ENCODE data around the gene STEAP2. TPM values are rescaled to one million over a fixed set of nuclear protein-coding genes. Genes with fewer than 3 reads are reported as not detected.

The STEAP2 gene
- total RNA-seq, 1 donor from 2014 or later: 2.3 TPM

DNA sequence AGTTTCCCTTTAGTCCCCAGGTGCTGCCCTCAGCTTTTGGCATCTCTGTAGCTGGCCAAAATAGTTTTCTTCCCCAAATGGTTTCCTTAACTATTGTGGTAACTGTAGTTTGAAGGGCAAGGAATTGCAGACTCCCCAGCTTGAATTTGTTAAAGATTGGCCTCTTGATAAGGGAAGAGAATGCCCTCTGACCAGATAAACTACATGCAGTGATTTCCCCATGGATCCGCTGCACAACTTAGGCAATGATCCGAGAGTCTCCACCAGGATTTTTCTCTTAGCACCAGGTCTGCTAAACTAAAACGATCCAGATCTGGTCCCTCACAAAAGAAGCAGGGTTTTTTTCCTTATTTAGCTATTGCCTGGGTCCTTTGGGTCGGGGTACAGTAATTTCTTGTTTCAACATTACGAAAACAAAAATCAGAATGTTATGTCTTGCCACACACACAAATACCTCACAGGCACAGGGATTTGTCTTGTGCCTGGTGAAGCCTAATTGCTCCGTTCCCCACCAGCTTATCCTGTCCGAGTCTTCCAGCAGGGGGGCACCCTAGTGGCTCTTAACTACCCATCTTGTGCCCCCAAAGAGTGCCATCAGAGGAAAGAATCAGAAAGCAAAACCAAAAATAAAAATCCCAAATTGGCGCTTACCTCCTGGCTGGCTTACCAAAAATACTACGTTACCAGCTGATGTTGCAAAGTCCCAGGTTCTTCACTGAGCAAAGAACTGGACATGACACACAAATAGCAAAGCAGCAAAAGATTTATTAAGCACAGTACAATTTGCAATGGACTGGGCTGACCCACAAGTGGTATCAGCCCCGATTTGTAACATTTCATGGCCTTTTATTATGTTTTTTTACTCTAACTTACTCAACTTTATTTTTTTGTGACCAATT, 16.4 kb upstream of the STEAP2 start:
- DNase-seq: no peak

DNA sequence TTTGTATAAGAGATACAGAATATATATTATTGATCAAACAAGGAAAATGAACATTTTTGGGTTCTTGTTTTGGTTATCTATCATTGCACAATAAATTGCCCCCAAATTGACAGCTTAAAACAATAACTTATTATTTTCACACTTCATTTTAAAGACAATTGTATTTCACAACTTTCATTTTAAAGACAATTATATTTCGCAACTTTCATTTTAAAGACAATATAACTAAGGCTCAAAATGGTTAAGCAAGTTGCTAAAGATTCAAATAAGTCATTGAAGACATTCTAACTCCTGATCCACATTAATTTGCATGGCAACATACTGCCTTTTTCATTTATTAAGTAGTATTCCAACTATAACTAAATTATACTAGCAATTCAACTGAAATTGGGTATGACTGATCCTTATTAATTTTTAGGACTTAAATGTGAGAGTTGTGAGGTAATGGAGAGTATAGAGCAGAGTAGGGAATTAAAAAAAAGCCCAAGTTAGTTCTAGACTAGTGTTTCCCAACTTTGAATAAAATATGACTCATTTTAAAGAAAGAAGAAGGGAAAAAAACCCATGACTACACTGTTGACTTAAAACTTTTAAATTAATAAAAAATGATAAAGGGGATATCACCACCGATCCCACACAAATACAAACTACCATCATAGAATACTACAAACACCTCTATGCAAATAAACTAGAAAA, 9.9 kb upstream of the STEAP2 start:
- no peak for DNase-seq

DNA sequence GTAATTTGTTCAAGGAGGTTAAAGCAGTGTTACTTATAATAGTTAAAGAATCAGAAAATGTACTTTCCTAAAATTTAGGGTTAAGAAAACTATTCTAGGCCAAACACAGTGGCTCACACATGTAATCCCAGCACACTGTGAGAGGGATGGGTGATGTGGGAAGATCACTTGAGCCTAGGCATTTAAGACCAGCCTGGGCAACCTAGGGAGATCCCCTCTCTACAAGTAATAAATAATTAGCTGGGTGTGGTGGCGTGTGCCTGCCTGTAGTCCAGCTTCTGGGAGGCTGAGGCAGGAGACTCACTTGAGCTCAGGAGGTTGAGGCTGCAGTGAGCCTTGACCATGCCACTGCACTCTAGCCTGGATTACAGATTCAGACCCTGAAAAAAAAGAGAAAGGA, 3.6 kb upstream of the STEAP2 start:
- DNase-seq: no peak

DNA sequence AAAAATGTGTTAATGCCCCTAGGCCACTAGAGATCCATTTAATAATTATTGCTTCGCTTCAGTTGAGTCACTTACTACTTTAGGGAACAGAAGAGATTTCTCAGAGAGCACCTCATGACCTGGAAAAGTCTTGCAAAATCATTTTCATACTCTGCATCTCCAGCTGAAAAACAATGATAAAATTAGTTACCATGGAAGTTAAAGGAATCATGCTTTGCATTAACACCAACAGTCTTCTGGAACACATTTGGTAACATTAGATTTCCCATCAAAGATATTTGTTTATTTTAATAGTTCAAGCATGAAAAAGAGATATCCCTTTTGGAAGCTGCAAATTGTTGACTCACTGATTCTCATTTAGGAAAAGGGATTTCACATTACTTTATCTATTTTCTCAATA, 1.8 kb upstream of the STEAP2 start:
- no peak for DNase-seq

DNA sequence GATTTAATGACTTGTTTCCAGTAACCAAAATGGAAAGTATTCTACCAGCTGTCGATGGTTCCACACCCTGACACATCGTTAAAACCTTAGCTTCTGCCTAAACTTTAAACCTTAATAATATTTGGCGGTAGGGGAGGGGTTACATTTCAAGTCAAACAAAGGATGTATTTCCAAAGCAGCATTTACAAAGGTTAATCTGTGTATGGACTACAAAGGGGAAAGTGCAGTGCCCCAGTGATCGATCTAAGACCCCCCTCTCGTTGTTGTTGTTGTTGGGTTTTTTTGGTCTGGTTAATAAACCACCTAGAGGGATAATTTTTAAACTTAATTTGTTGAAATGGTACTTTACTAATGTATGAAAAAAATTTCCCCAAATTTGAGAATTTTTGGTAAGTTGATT, 1.1 kb upstream of the STEAP2 start:
- DNase-seq: no peak

DNA sequence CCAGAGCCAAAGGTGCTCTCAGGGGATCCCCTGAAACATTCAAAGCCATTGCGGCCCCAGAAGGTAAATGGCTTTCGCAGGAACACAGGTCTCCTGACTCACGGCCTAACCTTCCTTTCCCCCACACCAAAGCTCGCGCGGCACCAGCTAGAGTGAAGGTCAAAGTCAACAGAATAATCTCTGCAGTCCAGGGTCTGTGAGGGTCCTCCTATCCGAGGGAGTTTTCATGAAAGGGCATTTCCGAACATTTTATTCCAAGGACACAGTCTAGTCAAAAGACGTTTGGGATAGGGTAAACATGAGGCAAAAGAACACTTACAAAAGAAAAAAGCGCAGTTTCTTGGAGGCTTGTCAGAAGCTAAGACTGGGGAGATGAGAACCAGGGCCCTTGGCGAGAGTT, 559 bp upstream of the STEAP2 start:
- peak; percentile 3 for DNase-seq

DNA sequence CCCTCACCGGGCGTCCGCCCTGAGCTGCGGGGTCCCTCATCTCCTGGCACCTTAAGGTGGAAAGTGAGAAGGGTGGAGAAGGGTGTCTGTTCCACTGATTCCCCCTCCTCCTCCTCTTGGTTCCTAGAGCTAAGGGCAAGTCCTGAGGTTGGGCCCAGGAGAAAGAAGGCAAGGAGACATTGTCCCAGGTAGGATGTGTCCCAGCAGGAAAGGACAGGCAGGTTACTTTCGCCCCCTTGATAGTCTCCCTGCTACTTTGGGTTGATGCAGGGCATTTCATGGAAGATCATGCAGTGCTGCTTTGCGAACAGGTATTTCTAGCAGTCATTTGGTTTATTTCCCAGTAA, 582 bp downstream of the STEAP2 start:
- no peak for DNase-seq

DNA sequence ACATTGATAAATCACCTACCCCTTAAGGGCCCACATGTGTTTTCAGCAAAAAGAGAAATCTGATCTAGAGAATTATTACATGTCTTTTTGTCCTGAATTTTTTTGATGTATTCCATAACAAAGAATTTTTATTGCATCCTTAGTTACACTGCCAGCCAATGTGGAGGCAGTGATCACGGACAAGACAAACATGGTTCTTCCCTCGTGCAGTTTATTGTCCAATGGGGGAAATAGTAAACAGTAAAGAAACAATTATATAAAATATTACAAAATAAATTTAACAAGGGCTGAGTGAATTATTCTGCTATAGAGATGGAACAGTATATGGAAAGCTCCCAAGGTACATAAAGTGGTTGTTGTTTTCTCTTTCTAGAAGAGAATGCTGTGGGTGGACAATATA, 2.0 kb downstream of the STEAP2 start:
- no peak for DNase-seq

DNA sequence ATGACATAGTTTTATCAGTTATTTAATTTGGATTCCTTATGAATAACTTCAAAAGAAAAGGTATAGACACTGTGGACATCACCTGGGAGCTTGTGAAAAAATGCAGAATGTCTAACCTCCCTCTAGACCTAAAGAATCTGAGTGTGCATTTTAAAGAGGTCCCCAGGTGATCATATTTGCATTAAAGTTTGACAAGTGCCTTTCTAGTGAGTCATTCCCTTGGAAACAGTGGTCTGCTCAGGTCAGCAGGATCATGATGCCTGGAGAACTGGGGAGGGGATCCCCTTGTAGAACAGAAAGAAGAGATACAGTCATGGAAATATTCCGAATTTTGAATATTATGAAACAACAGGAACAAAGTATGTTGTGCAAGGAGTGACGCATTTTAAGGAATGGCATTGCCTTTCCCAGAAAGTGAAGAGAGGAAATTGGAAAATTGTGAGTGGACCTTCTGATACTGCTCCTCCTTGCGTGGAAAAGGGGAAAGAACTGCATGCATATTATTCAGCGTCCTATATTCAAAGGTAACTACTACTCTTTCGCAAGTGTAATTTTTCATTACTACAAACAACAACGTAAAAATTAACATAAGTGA, 4.6 kb downstream of the STEAP2 start:
- no peak for DNase-seq

DNA sequence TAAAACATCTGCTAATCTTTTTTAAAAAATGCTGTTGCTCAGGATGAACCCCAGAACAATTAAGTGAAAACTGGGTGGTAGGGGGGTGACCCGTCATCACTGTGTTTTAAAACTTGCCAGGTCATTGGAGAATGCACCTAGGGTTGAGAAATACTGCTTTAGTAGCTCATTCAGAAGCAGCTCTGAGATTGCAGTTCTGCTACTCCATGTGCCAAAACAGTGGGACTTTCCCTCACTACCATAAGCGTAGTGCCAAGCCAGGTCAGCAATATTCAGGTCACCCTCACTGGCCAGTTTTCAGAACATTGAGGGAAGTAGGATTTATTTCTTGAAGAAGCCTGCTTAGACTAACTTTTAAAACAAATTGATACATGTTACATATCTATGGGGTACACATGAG, 5.2 kb downstream of the STEAP2 start:
- no peak for DNase-seq

DNA sequence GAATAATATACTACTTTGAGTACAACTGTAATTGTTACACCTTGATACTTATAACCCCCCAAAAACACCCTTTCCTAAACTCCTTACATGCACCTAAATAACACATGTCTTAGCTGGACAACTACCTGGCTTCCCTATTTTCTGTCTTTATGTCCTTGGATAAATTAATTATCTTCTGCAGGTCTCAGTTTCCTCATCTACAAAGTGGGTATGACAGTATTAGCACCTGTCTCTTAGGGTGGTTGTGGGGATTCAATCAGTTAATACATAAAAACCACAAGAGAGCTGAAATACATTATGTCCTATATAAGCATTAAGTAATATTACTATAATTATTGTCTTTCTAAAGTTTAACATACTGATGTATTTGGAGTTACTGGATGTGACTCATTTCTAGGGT, 10.8 kb downstream of the STEAP2 start:
- DNase-seq: no peak

DNA sequence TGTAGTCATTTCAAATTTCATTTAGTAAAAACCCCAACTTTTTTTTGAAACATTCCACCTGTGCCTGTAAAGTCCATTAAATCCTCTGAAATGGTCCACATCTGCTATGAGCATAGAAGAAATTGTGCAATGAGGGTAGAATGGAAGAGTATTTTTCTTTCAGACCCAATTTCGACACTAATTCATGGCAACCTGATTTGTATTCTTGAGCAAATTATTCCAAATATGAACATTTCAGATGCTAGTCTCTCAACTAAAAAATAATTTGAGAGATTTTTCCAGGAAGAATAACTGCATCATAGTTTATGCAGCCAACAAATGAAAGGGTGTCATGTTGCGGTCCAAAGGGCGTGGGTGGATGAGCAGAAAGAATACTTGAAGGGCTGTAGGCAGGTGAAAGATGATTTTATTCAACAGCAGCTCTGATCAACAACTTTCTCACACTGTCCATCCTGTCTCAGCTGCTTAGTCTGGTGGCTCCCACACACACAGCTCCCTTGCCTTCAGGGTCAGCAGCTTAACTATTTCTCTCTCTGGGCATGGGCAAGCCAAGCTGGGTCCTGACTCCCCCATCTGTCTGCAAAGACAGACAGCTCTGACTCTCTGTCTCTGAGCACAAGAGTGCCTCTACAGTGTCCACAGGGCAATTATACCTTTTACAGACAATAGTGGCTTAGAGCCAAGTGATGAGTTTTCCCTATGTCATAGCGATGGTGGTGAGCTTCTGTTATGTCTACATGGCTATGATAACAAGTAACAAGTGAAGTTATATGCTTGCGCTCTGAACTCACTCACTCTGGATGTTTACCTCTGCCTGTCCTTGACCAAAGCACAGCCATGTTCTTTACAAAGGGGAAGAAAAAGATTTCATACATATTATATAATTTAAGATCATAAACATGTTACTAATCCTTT, 11.5 kb downstream of the STEAP2 start:
- no peak for DNase-seq

DNA sequence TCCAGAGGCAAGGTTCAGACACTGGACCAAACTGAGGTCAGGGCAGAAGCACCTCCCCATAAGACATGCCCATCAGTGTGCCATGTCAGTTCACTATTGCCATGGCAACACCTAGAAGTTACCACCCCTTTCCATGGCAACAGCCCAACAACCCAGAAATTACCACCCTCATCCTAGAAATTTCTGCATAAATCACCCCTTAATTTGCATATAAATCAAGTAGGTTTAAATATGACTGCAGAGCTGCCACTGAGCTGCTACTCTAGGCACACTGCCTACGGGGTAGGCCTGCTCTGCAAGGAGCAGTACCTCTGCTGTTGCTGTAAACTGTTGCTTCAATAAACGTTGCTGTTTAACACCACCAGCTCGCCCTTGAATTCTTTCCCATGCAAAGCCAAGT, 12.7 kb downstream of the STEAP2 start:
- peak; percentile 5 for DNase-seq

DNA sequence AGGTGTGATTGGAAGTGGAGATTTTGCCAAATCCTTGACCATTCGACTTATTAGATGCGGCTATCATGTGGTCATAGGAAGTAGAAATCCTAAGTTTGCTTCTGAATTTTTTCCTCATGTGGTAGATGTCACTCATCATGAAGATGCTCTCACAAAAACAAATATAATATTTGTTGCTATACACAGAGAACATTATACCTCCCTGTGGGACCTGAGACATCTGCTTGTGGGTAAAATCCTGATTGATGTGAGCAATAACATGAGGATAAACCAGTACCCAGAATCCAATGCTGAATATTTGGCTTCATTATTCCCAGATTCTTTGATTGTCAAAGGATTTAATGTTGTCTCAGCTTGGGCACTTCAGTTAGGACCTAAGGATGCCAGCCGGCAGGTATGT, 13.6 kb downstream of the STEAP2 start:
- no peak for DNase-seq

DNA sequence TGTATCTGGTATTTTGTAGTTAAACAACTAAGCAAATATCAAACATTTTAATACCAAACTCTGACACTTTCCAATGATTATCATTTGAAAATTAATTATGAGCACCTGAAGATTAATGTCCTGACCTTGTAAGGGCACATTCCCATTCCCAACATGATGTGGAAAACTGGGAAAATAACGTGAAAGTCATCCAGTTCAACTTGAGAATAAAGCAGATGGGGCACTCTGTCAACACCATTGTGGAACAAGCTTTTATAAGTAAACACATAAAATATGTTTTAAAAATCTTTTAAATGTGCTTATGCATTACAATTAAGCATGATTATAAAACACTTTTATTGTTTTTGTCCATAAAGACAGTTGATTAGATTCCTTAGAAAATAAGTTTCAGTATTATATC, 14.1 kb downstream of the STEAP2 start:
- no peak for DNase-seq

DNA sequence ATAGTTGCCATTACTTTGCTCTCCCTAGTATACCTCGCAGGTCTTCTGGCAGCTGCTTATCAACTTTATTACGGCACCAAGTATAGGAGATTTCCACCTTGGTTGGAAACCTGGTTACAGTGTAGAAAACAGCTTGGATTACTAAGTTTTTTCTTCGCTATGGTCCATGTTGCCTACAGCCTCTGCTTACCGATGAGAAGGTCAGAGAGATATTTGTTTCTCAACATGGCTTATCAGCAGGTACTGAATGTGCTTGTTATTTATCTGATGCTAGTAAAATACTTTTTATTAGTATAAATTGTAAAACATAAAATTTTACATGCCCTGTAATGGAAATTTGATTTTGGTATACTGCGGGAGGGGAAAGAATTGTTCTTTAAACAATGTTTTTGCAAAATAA, 15.7 kb downstream of the STEAP2 start:
- DNase-seq: no peak

DNA sequence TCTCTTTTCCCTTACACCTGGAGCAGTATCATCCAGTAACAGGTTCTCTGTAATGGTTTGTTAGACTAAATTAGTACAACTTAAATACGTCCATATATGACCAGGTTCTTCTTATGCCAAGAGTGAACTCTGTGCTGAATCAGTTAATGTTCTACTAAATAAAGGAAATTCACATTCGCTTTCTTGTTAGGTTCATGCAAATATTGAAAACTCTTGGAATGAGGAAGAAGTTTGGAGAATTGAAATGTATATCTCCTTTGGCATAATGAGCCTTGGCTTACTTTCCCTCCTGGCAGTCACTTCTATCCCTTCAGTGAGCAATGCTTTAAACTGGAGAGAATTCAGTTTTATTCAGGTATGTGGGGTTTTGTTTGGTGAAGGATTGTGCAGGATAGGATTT, 18.1 kb downstream of the STEAP2 start:
- DNase-seq: no peak

DNA sequence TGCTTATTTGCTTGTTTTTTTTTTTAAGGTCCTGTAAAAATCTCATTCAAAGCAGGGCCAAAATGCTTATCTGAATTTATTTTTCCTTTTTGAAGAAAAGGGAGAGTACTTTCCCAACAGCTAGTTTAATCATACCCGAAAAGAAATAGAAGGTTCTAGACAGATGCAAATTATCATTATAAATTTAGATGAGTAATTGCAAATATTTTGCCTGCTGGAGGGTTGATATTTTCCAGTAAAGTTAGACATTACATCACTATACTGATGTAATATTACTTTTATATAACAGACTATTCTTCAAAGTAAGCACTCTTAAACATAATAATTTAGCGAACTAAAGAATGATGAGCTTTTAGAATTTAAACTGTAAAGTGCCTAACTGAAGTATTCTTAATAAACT, 19.3 kb downstream of the STEAP2 start:
- no peak for DNase-seq

DNA sequence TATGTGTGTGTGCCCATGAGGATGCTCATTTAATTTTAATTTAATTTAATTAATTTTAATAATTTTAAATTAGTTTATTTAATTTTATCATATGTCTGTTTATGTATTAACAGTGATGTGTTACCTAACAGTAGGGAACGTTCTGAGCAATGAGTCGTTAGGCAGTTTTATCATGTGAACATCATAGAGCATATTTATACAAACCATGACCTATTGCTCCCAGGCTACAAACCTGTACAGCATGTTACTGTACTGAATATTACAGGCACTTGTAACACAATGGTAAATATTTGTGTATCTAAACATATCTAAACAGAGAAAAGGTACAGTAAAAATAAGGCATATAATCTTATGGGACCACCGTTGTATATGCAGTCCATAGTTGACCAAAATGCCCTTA, 19.8 kb downstream of the STEAP2 start:
- no peak for DNase-seq

DNA sequence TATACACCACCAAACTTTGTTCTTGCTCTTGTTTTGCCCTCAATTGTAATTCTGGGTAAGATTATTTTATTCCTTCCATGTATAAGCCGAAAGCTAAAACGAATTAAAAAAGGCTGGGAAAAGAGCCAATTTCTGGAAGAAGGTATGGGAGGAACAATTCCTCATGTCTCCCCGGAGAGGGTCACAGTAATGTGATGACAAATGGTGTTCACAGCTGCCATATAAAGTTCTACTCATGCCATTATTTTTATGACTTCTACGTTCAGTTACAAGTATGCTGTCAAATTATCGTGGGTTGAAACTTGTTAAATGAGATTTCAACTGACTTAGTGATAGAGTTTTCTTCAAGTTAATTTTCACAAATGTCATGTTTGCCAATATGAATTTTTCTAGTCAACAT, 20.9 kb downstream of the STEAP2 start:
- DNase-seq: no peak

DNA sequence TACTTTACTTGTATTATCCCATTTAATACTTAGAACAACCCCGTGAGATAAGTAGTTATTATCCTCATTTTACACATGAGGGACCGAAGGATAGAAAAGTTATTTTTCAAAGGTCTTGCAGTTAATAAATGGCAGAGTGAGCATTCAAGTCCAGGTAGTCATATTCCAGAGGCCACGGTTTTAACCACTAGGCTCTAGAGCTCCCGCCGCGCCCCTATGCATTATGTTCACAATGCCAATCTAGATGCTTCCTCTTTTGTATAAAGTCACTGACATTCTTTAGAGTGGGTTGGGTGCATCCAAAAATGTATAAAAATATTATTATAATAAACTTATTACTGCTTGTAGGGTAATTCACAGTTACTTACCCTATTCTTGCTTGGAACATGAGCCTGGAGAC, 22.0 kb downstream of the STEAP2 start:
- no peak for DNase-seq

DNA sequence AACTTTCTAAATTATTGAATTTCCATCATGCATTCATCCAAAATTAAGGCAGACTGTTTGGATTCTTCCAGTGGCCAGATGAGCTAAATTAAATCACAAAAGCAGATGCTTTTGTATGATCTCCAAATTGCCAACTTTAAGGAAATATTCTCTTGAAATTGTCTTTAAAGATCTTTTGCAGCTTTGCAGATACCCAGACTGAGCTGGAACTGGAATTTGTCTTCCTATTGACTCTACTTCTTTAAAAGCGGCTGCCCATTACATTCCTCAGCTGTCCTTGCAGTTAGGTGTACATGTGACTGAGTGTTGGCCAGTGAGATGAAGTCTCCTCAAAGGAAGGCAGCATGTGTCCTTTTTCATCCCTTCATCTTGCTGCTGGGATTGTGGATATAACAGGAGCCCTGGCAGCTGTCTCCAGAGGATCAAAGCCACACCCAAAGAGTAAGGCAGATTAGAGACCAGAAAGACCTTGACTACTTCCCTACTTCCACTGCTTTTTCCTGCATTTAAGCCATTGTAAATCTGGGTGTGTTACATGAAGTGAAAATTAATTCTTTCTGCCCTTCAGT, 25.3 kb downstream of the STEAP2 start:
- no peak for DNase-seq
